SK-N-SH (cell line): ENCODE results near the gene POLA1.

Experiments used
- EP300 ChIP-seq, 2 experiments: IDR thresholded peaks; 2 replicates each; pipeline versions ENCODE4 v1.4.0 to v1.6.1; 2012; ENCODE audit warnings: borderline replicate concordance in 1 of 2, low read depth in 1 of 2, low read length in 1 of 2
- IRF3 ChIP-seq: fragments of 150-350 bp; IDR thresholded peaks from 2 replicates; pipeline ENCODE4 v1.6.1; 2016; ENCODE audit warnings: mild to moderate bottlenecking, low read depth, low read length
- JUND ChIP-seq: IDR thresholded peaks from 2 replicates; pipeline ENCODE4 v1.4.0; 2012
- POLR2AphosphoS5 ChIP-seq: IDR thresholded peaks from 2 replicates; pipeline ENCODE4 v1.6.1; 2012; ENCODE audit warnings: low read depth, low read length
- RAD21 ChIP-seq: IDR thresholded peaks from 2 replicates; pipeline ENCODE4 v1.6.1; 2012; ENCODE audit warnings: mild to moderate bottlenecking, low read length
- REST ChIP-seq: IDR thresholded peaks from 2 replicates; pipeline ENCODE4 v1.6.1; 2012; ENCODE audit warnings: mild to moderate bottlenecking, low read depth, low read length, moderate library complexity
- RFX5 ChIP-seq: IDR thresholded peaks from 2 replicates; pipeline ENCODE4 v1.6.1; 2012; ENCODE audit warnings: mild to moderate bottlenecking, improper control_type of control experiment, low read length
- TAF1 ChIP-seq: IDR thresholded peaks from 2 replicates; pipeline ENCODE4 v1.6.1; 2012; ENCODE audit warnings: low read depth, mild to moderate bottlenecking, low read length, moderate library complexity, borderline replicate concordance
- TF ChIP-seq, protein P1 (sequence below): fragments of 200-600 bp; sonication (generic); IDR thresholded peaks from 2 replicates; pipeline ENCODE4 v1.6.1; 2017; ENCODE audit warnings: antibody characterized with exemption, mild to moderate bottlenecking, moderate library complexity
- TF ChIP-seq, protein P2 (sequence below): IDR thresholded peaks from 2 replicates; pipeline ENCODE4 v1.4.0; 2012; ENCODE audit warnings: low read depth
- TF ChIP-seq, protein P3 (sequence below): IDR thresholded peaks from 2 replicates; pipeline ENCODE4 v1.4.0; 2012; ENCODE audit warnings: low read depth, borderline replicate concordance

GRCh38 chrX:24828147-24828546 is 134.4 kb downstream of the POLA1 start:
- TF ChIP-seq EP300 (IDR thresholded peaks at IDR 0.05; ENCODE audit: borderline replicate concordance in 1 of 2, low read depth in 1 of 2, low read length in 1 of 2) (no peak), REST (no peak), RAD21 (no peak), TAF1 (no peak), RFX5 (no peak), IRF3 (no peak), JUND (no peak), POLR2AphosphoS5 (no peak)
- TF ChIP-seq, protein P1, sequence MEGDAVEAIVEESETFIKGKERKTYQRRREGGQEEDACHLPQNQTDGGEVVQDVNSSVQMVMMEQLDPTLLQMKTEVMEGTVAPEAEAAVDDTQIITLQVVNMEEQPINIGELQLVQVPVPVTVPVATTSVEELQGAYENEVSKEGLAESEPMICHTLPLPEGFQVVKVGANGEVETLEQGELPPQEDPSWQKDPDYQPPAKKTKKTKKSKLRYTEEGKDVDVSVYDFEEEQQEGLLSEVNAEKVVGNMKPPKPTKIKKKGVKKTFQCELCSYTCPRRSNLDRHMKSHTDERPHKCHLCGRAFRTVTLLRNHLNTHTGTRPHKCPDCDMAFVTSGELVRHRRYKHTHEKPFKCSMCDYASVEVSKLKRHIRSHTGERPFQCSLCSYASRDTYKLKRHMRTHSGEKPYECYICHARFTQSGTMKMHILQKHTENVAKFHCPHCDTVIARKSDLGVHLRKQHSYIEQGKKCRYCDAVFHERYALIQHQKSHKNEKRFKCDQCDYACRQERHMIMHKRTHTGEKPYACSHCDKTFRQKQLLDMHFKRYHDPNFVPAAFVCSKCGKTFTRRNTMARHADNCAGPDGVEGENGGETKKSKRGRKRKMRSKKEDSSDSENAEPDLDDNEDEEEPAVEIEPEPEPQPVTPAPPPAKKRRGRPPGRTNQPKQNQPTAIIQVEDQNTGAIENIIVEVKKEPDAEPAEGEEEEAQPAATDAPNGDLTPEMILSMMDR = no peak
- TF ChIP-seq, protein P2, sequence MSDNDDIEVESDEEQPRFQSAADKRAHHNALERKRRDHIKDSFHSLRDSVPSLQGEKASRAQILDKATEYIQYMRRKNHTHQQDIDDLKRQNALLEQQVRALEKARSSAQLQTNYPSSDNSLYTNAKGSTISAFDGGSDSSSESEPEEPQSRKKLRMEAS = no peak
- TF ChIP-seq, protein P3, sequence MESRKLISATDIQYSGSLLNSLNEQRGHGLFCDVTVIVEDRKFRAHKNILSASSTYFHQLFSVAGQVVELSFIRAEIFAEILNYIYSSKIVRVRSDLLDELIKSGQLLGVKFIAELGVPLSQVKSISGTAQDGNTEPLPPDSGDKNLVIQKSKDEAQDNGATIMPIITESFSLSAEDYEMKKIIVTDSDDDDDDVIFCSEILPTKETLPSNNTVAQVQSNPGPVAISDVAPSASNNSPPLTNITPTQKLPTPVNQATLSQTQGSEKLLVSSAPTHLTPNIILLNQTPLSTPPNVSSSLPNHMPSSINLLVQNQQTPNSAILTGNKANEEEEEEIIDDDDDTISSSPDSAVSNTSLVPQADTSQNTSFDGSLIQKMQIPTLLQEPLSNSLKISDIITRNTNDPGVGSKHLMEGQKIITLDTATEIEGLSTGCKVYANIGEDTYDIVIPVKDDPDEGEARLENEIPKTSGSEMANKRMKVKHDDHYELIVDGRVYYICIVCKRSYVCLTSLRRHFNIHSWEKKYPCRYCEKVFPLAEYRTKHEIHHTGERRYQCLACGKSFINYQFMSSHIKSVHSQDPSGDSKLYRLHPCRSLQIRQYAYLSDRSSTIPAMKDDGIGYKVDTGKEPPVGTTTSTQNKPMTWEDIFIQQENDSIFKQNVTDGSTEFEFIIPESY = no peak
